Glomerular visceral epithelial cell (primary cell): Measurements from ENCODE around the gene PCDH9.

Source experiments
- DNase-seq: peaks from one replicate; pipeline ENCODE4 v3.0.0-alpha.2; 2016; ENCODE audit errors: extremely low spot score

Gene PCDH9

GRCh38 chr13:66378894-66379293, 851.2 kb downstream of the PCDH9 start:
- no peak for DNase-seq

- no peak for DNase-seq
Observed at GRCh38 chr13:66377569-66377968, 852.6 kb downstream of the PCDH9 start.

DNA sequence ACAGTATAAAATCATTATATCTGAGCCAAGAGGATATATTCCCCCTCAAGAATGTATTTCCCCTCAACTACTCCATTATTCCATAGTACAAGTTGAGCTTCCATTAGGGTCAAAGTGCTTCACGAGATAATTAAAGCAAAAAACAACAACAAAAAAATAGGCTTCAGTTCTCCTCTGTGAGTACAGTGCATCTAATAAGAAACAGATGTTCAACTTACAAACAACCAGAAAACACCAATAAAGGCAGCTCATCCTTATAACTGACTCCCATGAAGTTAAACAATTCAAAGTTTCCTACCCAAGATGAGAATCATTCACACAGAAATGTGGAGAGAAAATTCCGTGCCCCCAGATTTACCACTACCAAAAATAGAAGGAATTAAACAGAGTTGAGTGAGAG, 854.4 kb downstream of the PCDH9 start:
- DNase-seq, result no peak

- no peak for DNase-seq
Observed at GRCh38 chr13:66369666-66370065, 860.5 kb downstream of the PCDH9 start.

DNA sequence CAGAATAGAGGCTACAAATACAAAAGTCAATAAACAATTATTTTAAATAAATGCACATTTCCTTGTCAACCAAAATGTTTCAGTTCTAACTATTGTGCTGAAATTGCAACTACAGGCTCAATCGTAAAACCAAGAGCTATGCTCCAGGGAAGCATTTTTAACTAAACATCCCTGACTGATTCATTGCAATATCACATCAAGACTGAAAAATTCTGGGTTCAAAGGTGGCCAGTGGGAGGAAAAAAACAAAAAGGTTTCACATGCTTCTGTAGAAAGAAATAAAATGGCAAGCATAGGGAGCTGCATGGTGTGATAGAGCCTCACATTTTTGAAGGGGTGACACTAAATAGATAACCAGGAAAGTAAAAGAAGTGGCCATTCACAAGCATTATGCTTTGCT, 862.8 kb downstream of the PCDH9 start:
- no peak for DNase-seq

- DNase-seq, result no peak
Observed at GRCh38 chr13:66365101-66365500, 865.0 kb downstream of the PCDH9 start.

GRCh38 chr13:66364346-66364745, 865.8 kb downstream of the PCDH9 start:
- DNase-seq, result no peak

GRCh38 chr13:66362485-66362884, 867.7 kb downstream of the PCDH9 start:
- DNase-seq, result no peak

GRCh38 chr13:66359910-66360552, 870.1 kb downstream of the PCDH9 start:
- no peak for DNase-seq

DNA sequence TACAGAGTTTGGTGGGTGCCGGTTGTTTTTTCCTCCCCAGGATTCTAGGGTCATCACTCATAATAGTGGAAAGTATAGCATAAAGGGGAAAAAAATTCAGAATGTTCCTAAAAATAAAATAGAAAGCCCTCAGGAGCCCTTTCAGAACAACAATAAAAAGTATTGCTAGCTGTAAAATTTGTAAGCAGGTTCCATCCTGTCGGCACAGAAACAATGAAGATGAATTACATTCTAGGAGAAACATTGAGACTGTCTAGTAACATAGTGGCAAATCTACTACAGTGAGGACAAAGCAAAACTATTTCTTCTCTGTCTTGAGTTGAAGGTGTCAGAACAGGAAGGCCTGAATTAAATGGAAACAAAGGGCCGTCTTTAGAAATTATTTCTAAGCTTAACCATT, 870.7 kb downstream of the PCDH9 start:
- no peak for DNase-seq

DNA sequence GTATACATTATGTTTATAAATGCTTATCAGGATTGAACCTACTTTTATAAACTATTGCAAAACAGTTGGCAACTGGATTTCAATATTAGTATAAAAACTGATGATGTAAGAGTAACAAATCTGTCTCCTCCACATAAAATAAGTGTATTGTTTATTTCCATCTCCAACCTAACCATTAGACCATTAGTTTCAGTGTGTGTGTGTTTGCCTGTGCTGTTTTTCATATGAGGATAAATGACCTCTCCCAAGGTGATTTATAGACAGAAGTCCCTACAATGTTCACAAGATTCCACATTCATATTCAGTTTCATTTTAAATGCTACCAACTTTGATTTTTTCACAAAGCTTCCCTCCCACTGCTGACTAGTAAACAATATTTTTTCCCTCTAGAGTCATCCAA, 871.6 kb downstream of the PCDH9 start:
- DNase-seq, result no peak

- DNase-seq, result no peak
Observed at GRCh38 chr13:66357463-66357862, 872.7 kb downstream of the PCDH9 start.

DNA sequence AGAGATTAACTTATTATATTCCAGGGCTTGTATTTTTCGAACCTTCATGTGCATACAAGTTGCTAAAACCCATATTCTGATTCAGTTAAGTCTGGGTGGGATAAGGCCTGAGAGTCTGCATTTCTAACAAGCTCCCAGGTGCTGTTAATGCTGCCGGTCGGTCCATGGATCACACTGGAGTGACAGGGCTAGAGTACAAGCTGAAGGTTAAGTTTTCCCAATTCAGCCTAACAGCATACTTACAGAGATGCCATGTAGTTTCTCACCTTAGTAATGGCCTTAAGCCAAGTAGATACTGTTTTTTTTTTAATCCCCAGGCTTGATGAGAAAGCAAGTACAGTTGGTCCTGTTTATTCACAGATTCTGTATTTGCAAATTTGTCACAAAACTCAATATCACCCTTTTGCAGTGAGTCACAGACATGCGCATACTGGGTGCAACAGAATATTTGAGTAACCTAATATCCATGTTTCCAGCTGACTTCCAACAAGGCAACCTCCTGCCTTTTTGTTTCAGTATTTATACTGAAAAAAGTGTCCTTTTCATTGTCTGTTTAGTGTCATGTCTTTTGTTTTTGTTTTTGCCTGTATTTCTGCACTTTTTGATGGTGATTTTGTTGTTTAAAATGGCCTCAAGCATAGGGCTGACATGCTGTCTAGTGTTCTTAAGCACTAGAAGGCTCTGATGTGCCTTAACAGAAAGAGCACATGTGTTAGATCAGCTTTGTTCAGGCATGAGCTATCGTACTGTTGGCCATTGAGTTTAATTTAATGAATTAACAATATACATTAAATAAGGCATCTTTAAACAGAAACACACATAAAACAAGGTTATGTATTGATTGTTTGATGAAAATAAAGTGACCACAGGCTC, 875.0 kb downstream of the PCDH9 start:
- DNase-seq, result no peak

DNA sequence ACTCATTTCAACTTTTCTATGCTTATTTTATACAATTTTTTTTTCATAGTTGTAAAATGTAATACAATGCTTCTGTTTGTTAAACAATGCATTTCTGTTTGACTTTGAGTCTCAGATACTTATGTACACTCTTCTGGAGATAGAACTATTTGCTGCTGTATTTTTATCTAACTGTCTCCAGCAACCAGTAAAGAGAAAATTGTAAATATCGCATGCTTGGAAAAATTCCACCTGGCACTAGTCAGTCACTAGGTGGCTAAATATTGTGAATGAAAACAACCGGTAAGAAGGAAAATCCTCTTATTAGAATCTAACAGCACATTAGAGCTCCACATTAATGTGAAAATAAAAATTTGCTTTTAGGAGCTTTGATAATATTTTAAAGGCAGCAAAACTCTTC, 876.5 kb downstream of the PCDH9 start:
- DNase-seq, result no peak

GRCh38 chr13:66349966-66350365, 880.2 kb downstream of the PCDH9 start:
- DNase-seq, result no peak

DNA sequence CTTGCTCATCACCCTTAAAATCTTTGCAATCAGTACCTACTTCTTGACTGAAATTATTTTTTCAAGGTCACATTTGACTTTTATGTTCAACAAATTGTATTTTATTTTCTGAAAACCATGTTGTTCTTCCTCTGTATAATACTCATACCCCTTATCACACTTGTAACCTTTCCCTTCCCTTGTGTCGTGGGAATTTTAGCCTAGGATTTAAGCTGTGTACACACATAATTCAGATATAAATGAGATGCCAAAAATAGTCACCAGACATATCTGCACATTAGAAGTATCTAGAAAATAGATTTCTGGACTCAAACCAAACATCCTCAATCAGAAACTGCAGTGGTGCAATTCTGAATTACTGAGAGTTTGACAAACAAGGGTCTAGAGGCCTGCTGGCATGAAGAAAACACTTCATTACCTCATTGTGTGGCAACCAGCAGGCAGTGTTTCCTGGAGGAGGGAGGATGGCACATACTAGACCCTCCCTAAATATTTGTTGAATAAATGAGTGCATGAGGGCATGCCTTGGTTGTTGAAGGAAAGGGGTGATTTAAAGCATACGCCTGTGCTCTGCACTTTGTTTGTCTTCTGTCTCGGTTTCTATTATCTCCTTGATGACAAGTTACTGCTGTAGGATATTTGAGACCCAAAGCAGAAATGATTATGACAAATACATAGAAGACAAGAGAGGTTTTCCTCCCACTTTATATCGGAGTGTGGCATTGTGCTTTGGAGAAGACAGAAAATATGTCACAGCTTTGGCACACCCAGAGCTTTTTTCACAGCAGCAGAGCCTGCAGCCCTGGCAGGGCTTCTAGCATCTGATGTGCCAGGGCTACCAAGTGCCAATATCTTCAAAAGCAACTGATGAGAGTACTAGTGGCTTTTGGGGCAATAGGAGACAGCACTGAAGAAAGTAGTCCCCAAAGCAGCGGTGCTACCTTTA, 881.1 kb downstream of the PCDH9 start:
- DNase-seq, result no peak

- DNase-seq, result no peak
Observed at GRCh38 chr13:66347486-66348117, 882.5 kb downstream of the PCDH9 start.

GRCh38 chr13:66345971-66346370, 884.2 kb downstream of the PCDH9 start:
- DNase-seq, result no peak

DNA sequence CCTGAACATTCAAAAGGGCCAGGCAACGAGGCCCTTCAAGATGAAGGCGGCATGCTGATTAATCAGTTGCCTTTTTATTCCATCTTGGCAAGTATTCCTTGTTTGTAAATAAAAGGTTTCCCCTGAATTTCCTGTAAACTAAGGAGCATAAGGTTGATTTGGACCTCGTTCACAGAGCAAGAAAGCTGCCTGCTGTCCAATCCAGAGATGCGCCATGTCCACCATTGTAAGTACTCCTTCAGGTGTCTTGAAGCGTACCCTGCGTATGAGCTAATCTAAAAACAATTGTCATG, 884.7 kb downstream of the PCDH9 start:
- no peak for DNase-seq

DNA sequence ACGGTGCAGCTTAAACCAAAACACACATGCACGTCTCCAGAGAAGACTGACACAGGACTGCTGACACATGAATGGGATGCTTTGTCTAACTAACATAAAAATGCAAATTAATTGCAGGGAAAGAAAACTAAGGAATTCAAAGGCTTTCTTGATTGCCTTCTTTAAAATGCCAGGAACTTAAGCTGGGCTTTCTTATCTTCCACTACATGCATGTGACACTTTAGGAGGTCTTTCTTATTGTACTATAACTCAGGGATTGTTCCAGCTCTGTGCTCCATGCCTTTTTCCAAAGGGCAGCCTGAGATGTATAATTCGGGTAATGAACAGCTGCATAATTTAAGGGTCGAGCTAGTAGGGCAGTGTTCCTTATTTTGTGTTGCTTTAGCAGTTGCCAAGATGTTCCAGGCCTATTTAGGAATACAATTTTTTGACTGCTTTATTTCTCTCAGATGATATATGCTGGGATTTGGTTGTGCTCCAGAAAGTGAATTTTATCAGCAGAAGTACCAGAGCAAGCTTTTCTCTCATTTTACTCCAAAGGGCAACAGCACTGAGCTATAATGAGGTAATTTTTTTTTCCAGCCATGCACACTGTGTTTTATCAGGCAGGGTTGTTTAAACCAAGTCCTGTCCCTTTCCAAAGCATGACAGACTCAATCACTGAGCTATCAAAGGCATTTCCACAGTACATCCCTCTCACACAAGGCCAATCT, 885.2 kb downstream of the PCDH9 start:
- DNase-seq, result no peak

DNA sequence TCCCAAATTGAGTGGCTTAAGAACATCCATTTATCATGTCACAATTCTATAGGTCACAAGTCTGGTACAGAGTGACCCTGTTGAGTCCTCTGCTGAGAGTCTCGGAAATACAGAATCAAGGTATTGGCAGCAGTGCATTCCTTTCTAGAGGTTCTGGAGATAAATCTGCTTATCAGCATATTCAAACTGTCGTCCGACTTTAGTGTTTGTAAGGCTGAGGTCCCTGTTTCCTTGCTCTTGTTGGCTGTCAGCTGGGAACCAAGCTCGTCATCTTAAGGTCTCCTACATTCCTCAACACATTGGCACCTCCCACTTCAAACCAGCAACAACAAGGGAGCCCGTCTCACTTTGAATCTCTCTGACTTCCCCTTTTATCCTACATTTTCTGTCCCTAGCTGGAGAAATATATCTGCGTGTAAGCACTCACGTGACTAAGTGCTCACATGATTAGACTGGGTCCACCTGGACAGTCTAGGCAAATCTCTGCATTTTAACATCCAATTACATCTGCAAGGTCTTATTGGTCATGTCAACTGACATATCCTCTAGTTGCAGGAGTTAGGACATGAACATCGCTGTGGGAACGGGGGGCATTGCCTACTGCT, 886.8 kb downstream of the PCDH9 start:
- no peak for DNase-seq
